ENCODE measurements around the gene RMP24.

Gene RMP24

DNA sequence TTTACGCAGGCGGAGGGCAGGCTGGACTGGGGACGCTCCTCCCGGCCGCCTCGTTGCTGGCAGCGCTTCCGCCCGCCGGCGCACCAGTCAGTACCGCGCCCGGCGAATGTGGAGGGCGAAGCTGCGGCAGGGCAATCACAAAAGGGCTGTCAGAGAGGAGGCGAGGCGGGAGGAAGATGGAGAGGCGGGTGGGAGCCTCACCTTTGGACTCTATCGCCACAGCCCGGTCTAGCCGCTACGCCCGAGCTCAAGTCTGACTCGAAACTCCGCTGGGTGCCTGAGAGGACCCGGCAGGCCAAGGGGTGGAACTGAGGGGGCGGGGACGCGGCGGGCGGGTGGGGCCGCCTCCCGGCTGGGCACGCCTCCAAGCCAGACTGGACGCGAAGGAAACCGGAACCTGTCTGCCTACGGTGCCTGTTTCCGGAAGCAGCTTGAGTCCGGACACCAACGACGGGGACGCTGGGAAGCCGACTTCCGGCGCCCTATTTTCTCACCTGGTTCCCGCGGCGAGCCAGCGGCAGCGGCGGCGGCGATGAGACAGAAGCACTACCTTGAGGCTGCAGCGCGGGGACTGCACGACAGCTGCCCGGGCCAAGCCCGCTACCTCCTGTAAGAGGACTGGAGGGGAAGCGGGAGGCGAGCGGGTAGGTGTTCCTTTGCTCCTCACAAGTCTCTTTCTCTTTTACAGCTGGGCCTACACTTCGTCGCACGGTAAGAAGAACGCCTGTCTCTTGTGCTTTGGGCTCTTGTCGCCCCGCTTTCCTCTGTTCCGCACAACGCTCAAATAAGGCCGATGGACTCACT lies at the start of gene RMP24:
Gene RMP24 (plus strand): TSS at position 483 of the 804 bp plus-strand sequence.
- H3K27ac ChIP-seq (ENCODE audit: low read length): peak within 1 kb of the TSS; percentile 7

DNA sequence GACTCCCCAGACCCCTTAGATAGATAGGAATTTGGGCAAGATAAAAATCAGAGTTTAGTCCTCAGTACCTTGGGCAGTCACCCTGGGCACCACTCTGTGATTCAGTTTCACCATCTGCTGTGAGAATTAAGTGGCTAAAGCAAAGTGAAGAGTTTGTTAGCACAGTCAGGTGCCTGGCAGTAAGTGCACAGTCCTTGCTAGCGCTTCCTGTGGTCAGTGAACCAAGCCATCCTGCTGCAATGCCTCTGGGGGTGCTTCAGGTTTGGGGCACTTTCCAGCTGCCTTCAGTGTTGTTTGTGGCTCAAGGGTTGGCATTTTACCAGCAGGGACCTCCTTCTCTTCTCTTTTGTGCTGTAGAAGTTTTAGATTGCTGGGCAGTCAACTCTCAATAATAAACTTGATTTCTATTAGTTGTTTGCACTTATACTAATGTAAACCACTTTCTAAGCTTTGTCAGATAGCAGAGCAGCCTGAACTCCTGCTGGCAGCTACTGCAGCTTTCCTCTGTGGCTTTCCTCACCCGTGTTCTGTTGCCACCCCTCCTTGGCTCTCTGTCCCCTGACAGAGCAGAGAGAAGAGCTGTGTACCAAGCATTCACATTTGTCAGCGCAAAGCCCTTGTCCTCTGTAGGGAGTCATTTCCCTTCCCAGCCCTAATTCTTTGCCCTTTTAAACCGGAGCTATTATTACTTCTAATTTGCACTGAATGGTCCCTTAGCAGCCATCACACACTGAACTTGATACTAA lies 48.4 kb upstream of the RMP24 start:
- peaks cover 19% of the 10 kb centered on the region for H3K4me1 ChIP-seq (ENCODE audit: control insufficient read depth, low read depth, low read length)
- no peak overlapping the region for H3K4me3 ChIP-seq (ENCODE audit: low read length)
- H3K27ac ChIP-seq (ENCODE audit: low read length): no peak overlapping the region

More for the DNA sequence above, at the start of gene RMP24:
- Histone ChIP-seq H3K36me3 (ENCODE audit: control insufficient read depth, low read depth, low read length) (peaks cover 29% of the 10 kb centered on the region), H3K9ac (ENCODE audit: low read length) (peak within 1 kb of the TSS; percentile 92), H3K4me3 (ENCODE audit: low read length) (peak within 1 kb of the TSS; percentile 99), H3K4me1 (ENCODE audit: control insufficient read depth, low read depth, low read length) (peaks cover 7% of the 10 kb centered on the region), H3K9me3 (ENCODE audit: control insufficient read depth, low read depth, low read length) (no peaks in the 10 kb centered on the region), H3K27me3 (ENCODE audit: control insufficient read depth, insufficient read depth, low read length) (no peaks in the 10 kb centered on the region)

GRCh38 chr18:35926884-35927283 lies 45.6 kb upstream of the RMP24 start:
- H3K27ac ChIP-seq (ENCODE audit: low read length): no peak overlapping the region
- H3K4me3 ChIP-seq (ENCODE audit: low read length): no peak overlapping the region
- H3K9me3 ChIP-seq (ENCODE audit: control insufficient read depth, low read depth, low read length): no peaks in the 10 kb centered on the region
- peaks cover 4% of the 10 kb centered on the region for H3K36me3 ChIP-seq (ENCODE audit: control insufficient read depth, low read depth, low read length)
- peaks cover 19% of the 10 kb centered on the region for H3K4me1 ChIP-seq (ENCODE audit: control insufficient read depth, low read depth, low read length)
- no peak overlapping the region for H3K9ac ChIP-seq (ENCODE audit: low read length)
- H3K27me3 ChIP-seq (ENCODE audit: control insufficient read depth, insufficient read depth, low read length): no peaks in the 10 kb centered on the region

More for the DNA sequence above, 48.4 kb upstream of the RMP24 start:
- Histone ChIP-seq H3K36me3 (ENCODE audit: control insufficient read depth, low read depth, low read length) (peaks cover 4% of the 10 kb centered on the region), H3K9me3 (ENCODE audit: control insufficient read depth, low read depth, low read length) (no peaks in the 10 kb centered on the region), H3K27me3 (ENCODE audit: control insufficient read depth, insufficient read depth, low read length) (no peaks in the 10 kb centered on the region), H3K9ac (ENCODE audit: low read length) (no peak overlapping the region)

DNA sequence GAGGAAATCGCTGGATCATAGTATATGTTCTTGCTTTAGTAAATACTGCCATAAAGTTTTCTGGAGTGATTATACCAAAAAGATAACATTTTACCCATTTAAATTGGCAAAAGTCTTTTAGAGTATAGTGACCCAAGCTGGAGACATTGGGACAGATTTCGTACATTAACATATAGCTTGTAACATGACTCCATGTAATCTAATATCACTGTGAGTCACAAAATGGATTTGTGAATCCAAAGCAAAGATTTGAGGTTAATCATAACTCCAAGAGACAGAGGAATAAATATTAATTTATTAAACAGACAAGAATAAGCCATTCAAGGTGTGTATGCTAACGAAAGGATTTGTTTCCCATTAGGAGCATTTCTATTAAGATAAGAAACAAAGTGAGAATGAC lies 45.0 kb upstream of the RMP24 start:
- Histone ChIP-seq H3K27ac (ENCODE audit: low read length) (no peak overlapping the region), H3K9me3 (ENCODE audit: control insufficient read depth, low read depth, low read length) (no peaks in the 10 kb centered on the region), H3K36me3 (ENCODE audit: control insufficient read depth, low read depth, low read length) (peaks cover 4% of the 10 kb centered on the region), H3K4me1 (ENCODE audit: control insufficient read depth, low read depth, low read length) (peaks cover 19% of the 10 kb centered on the region), H3K27me3 (ENCODE audit: control insufficient read depth, insufficient read depth, low read length) (no peaks in the 10 kb centered on the region), H3K9ac (ENCODE audit: low read length) (no peak overlapping the region), H3K4me3 (ENCODE audit: low read length) (no peak overlapping the region)

GRCh38 chr18:35933982-35934381 lies 38.5 kb upstream of the RMP24 start:
- no peaks in the 10 kb centered on the region for H3K27me3 ChIP-seq (ENCODE audit: control insufficient read depth, insufficient read depth, low read length)
- H3K4me3 ChIP-seq (ENCODE audit: low read length): no peak overlapping the region
- no peaks in the 10 kb centered on the region for H3K9me3 ChIP-seq (ENCODE audit: control insufficient read depth, low read depth, low read length)
- H3K27ac ChIP-seq (ENCODE audit: low read length): no peak overlapping the region
- no peak overlapping the region for H3K9ac ChIP-seq (ENCODE audit: low read length)
- peaks cover 2% of the 10 kb centered on the region for H3K4me1 ChIP-seq (ENCODE audit: control insufficient read depth, low read depth, low read length)
- H3K36me3 ChIP-seq (ENCODE audit: control insufficient read depth, low read depth, low read length): no peaks in the 10 kb centered on the region

DNA sequence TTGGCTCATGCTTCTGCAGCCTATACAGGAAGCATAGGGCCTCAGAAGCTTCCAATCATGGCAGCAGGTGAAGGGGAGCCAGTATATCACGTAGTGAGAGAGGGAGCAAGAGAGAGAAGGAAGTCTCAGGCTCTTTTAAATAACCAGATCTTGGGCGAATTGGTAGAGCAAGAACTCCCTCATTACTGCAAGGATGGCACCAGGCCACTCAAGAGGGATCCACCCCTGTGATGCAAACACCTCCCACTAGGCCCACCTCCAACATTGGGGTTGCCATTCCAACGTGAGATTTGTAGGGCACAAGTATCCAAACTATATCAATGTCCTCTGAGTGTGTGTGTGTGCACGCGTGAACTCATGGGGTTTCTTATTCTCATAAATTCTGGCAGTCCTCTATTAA lies 37.6 kb upstream of the RMP24 start:
- Histone ChIP-seq H3K9me3 (ENCODE audit: control insufficient read depth, low read depth, low read length) (no peaks in the 10 kb centered on the region), H3K27me3 (ENCODE audit: control insufficient read depth, insufficient read depth, low read length) (no peaks in the 10 kb centered on the region), H3K4me1 (ENCODE audit: control insufficient read depth, low read depth, low read length) (peaks cover 11% of the 10 kb centered on the region), H3K4me3 (ENCODE audit: low read length) (no peak overlapping the region), H3K9ac (ENCODE audit: low read length) (no peak overlapping the region), H3K27ac (ENCODE audit: low read length) (no peak overlapping the region), H3K36me3 (ENCODE audit: control insufficient read depth, low read depth, low read length) (no peaks in the 10 kb centered on the region)

GRCh38 chr18:35935805-35936204 lies 36.7 kb upstream of the RMP24 start:
- H3K9ac ChIP-seq (ENCODE audit: low read length): no peak overlapping the region
- no peaks in the 10 kb centered on the region for H3K27me3 ChIP-seq (ENCODE audit: control insufficient read depth, insufficient read depth, low read length)
- H3K36me3 ChIP-seq (ENCODE audit: control insufficient read depth, low read depth, low read length): no peaks in the 10 kb centered on the region
- no peak overlapping the region for H3K27ac ChIP-seq (ENCODE audit: low read length)
- H3K9me3 ChIP-seq (ENCODE audit: control insufficient read depth, low read depth, low read length): no peaks in the 10 kb centered on the region
- H3K4me1 ChIP-seq (ENCODE audit: control insufficient read depth, low read depth, low read length): peaks cover 11% of the 10 kb centered on the region
- no peak overlapping the region for H3K4me3 ChIP-seq (ENCODE audit: low read length)

GRCh38 chr18:35936951-35937350 lies 35.5 kb upstream of the RMP24 start:
- H3K9me3 ChIP-seq (ENCODE audit: control insufficient read depth, low read depth, low read length): no peaks in the 10 kb centered on the region
- no peak overlapping the region for H3K27ac ChIP-seq (ENCODE audit: low read length)
- no peaks in the 10 kb centered on the region for H3K27me3 ChIP-seq (ENCODE audit: control insufficient read depth, insufficient read depth, low read length)
- H3K9ac ChIP-seq (ENCODE audit: low read length): no peak overlapping the region
- no peak overlapping the region for H3K4me3 ChIP-seq (ENCODE audit: low read length)
- H3K36me3 ChIP-seq (ENCODE audit: control insufficient read depth, low read depth, low read length): no peaks in the 10 kb centered on the region
- H3K4me1 ChIP-seq (ENCODE audit: control insufficient read depth, low read depth, low read length): peaks cover 11% of the 10 kb centered on the region

- no peak overlapping the region for H3K9ac ChIP-seq (ENCODE audit: low read length)
- no peak overlapping the region for H3K27ac ChIP-seq (ENCODE audit: low read length)
- no peak overlapping the region for H3K4me3 ChIP-seq (ENCODE audit: low read length)
- H3K36me3 ChIP-seq (ENCODE audit: control insufficient read depth, low read depth, low read length): no peaks in the 10 kb centered on the region
- no peaks in the 10 kb centered on the region for H3K9me3 ChIP-seq (ENCODE audit: control insufficient read depth, low read depth, low read length)
- H3K27me3 ChIP-seq (ENCODE audit: control insufficient read depth, insufficient read depth, low read length): no peaks in the 10 kb centered on the region
- H3K4me1 ChIP-seq (ENCODE audit: control insufficient read depth, low read depth, low read length): peaks cover 11% of the 10 kb centered on the region
These were observed 34.3 kb upstream of the RMP24 start for GRCh38 chr18:35938158-35938557.

DNA sequence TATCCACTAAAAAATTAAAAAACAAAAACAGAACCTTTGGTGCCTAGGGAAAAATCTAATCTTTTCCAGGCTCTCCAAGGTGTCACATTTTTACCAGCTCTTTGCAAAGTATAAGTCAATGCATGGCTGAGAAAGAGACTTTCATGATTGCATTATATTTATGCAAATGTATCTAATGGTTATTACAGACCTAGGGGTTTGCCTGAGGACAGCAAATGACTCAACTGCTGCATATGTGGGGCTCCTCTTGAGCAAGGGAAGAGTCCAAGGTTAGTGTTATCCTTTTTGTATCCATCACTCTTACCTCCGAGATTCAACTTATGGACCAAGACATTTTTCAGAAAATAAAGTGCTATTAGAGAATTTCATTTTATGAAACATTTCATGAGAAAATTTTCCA lies 33.9 kb upstream of the RMP24 start:
- no peaks in the 10 kb centered on the region for H3K27me3 ChIP-seq (ENCODE audit: control insufficient read depth, insufficient read depth, low read length)
- no peak overlapping the region for H3K4me3 ChIP-seq (ENCODE audit: low read length)
- H3K27ac ChIP-seq (ENCODE audit: low read length): no peak overlapping the region
- H3K4me1 ChIP-seq (ENCODE audit: control insufficient read depth, low read depth, low read length): peaks cover 11% of the 10 kb centered on the region
- no peaks in the 10 kb centered on the region for H3K9me3 ChIP-seq (ENCODE audit: control insufficient read depth, low read depth, low read length)
- no peak overlapping the region for H3K9ac ChIP-seq (ENCODE audit: low read length)
- H3K36me3 ChIP-seq (ENCODE audit: control insufficient read depth, low read depth, low read length): no peaks in the 10 kb centered on the region

DNA sequence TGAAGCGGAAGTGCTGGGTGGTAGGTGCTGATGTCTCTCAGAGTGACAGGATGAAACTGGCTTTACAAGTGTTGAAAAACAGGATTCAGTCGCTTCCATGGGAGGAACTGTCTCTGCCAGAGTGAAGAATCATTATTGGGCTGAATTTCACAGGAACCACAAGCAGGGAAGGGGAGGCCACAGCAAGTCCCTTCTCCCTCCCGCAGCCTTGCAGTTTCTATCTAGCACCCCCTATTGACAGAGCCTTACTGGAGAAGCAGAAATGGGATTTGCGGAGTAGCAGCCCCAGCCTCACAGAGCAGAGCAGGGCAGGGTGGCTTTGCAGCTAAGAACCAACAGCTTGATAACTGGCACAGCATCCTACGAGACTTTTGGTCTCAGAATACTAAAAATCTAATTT lies 33.3 kb upstream of the RMP24 start:
- Histone ChIP-seq H3K27ac (ENCODE audit: low read length) (no peak overlapping the region), H3K9me3 (ENCODE audit: control insufficient read depth, low read depth, low read length) (no peaks in the 10 kb centered on the region), H3K36me3 (ENCODE audit: control insufficient read depth, low read depth, low read length) (no peaks in the 10 kb centered on the region), H3K9ac (ENCODE audit: low read length) (no peak overlapping the region), H3K27me3 (ENCODE audit: control insufficient read depth, insufficient read depth, low read length) (no peaks in the 10 kb centered on the region), H3K4me3 (ENCODE audit: low read length) (no peak overlapping the region), H3K4me1 (ENCODE audit: control insufficient read depth, low read depth, low read length) (peaks cover 11% of the 10 kb centered on the region)

Measured in iPS-18a (cell line).